ENCODE results near the gene SLC6A9. TPM values are rescaled to one million over a fixed set of nuclear protein-coding genes. Genes with fewer than 3 reads are reported as not detected.

Gene SLC6A9
- 3.6 TPM for total RNA-seq

DNA sequence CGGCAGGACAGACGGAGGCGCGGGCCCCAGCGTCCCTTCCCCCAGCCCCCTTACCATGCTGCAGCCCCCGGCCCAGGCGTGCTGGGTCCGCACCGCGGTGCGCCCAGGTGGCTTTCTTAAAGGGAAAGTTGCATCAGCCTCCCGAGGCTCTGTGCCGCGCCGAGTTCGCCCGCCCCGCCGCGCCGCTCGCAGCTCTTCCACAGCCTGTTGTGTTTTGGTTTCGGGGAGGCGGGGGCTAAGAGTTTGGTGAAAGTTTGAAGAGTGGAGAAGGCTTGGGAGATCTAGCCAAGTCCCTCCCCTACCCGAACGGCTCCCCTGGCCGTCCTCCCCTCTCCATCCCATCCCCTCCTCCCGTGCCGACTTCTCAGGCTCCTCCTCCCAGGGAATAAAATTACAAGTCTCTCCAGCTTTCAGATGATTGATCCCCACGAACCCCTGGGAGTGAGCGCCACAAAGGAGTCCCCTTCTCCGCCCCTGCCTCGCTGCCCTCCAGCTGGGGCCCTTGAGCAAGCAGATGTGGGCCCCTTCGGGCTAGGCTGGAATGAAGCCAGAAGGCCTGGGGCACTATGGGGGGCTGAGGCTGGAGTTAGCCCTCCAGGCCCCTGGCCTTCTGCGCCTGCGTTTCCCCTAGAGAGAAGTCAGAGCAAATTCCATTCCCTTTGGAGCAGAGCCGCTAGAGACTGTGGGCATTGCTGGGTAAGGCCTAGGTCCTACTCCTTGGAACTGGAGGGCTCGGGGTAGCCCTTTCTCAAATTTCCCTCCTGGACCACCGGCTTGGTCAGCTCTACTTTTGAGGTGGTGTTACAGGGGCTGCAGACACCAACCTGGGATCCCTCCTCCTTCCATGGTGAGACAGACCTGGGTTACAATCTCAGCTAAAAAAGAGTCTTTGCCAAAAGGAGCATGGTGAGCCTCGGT lies at the start of gene SLC6A9:
Gene SLC6A9 (minus strand): TSS at position 211 of the 918 bp plus-strand sequence. CDS start 7,185 bp downstream, outside the sequence.
- DNase-seq, result peak; percentile 61

DNA sequence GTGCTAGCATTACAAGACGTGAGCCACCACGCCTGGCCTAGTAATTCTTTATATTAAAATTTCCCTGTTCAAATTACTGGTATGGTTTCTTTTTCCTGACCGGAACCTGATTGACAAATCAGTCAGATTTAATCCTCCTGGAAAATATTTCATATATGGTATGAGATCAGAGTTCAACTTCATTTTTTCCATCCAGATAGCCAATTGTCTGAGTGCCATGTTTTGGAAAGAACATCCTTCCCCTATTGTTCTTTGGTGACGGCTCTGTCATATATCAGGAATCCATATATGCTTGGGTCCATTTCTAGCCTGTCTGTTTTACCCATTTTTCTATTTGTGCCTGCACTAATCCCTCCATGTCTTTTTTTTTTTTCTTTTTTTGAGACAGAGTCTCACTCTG lies 48.3 kb upstream of the SLC6A9 start:
- no peak for DNase-seq

DNA sequence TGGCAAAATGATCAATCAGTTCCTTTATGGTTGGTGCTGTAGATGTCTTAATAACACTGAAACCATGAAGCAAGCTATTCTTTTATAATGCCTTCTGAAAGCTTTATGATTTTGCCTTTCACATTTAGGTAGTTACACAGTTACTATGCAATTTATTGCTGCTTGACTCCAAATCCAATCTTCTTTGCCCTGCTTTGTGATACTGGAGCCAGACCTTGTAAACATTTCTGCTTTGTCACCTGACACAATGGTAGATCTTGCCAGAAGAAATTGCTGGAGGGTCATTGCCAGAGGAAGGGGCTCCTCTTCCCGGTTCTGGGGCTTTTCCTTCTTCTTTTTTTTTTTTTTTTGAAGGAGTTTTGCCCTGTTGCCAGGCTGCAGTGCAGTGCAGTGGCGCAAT lies 46.8 kb upstream of the SLC6A9 start:
- DNase-seq, result no peak

DNA sequence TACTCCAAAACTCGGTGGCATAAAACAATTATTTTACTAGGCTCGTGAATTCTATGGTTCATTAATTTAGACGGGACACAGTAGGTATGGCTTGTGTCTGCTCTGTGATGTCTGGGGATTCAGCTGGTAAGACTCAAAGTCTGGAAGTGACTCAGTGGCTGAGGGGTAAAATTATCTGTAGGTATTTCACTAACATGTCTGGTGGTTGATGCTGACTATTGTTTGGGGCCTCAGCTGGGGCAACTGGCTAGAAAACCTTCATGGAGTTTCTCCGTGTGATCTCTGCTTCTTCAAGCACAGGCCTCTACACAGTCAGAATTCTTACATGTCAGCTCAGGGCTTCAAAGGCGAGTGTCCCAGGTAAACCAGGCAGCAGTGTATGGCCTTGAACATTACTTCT lies 46.2 kb upstream of the SLC6A9 start:
- DNase-seq, result no peak

DNA sequence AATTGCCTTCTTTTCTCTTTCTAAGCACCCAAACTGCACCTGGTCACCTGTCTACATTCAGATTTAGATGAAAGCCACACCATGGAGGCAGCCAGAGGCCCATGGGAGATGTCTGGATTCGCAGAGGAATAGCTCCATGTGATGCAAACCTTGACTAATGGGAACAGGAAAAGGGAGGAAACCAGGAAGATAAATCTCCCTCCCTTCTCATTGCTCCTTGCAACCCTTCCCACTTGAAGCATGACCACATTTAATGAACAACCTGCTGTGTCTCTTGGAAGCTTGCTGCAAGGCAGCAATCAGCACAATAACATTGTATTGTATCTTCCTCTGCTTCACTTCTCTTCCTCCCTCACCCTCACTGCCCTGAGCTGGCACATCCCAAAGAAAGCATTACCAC lies 44.8 kb upstream of the SLC6A9 start:
- no peak for DNase-seq

DNA sequence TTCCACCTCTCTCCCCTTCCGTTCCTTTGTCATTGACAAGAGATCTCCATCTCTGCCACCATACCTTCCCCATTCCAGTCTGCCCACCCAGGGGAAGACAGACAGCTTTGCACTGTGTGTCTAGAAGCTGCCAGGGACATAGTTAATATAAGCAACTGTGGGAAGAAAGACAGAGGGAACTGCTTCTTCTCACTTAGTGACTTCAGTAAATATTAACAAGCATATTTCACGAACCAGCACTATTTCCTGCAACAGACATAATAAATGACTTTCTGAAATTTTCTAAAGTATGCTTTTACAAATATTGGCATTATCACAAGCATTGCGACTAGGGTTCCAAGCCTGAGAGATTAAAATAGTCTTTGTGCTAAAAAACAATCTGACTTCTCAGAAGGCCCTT lies 43.2 kb upstream of the SLC6A9 start:
- no peak for DNase-seq

DNA sequence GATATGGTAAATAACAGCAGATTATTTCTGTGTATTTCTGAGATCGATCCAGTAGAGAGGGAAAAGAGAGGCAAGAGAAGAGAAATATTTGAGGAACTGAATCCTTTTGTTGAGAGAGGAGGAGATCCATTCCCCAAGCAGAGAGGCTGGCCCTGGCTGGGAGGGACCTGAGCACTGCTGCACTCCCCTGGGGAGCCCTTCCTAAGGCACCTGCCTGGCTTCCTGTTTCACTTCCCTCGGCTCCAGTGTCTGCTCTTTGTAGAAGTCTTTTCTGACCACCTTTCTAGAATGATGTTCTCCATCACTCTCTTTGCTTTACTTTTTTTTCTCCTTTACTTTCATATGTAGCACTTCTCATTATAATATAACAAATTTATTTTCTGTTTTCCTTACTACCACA lies 42.3 kb upstream of the SLC6A9 start:
- DNase-seq, result no peak

DNA sequence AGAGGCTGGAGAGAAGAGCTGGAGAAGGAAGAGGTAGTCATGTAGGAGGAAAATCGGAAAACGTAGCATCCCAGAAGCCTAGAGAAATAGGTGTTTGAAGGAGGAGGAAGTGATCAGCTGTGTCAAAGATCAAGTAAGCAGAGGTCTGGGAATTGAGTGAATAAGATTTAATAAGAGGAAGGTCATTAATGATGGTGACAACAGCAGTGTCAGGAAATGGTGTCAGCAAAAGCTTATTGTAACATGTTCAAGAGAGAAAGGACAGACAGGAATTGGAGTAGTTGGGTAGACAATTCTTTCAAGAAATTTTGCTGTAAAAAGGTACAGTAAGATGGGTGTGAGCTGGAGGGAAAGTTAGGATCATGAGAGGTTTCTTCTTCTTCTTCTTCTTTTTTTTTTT lies 41.6 kb upstream of the SLC6A9 start:
- DNase-seq, result no peak

DNA sequence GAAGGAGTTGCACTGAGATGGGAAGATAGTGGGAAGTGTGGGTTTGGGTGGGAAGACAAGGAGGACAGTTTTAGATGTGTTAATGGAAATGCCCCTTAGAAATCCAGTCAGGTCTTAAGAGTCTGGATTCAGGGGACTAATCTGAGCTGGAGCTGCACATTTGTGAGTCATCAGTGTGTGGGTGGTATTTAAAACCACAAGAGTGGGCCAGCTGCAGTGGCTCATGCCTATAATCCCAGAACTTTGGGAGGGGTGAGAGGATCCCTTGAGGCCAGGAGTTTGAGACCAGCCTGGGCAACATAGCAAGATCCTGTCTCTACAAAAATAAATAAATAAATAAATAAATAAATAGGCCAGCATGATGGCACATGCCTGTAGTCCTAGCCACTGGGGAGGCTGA lies 40.9 kb upstream of the SLC6A9 start:
- DNase-seq, result no peak

DNA sequence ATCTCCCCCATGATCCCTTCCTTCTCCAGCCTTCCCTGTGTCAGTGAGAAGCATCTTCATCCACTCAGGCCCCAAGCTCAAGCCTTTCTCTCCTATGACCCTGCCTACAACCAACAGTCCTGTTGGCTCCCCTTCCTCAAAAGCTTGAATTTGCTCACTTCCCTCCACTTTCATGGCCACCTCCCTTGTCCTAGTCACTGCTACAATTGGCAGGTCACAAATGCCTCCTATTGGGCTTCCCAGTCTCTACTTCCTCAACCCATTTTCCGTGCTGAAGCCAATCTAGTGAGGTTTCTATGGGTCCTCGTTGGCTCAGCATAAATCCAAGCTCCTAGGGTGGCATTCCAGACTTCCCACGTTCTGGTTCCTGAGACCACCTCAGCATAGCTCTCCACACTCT lies 40.2 kb upstream of the SLC6A9 start:
- DNase-seq, result no peak

DNA sequence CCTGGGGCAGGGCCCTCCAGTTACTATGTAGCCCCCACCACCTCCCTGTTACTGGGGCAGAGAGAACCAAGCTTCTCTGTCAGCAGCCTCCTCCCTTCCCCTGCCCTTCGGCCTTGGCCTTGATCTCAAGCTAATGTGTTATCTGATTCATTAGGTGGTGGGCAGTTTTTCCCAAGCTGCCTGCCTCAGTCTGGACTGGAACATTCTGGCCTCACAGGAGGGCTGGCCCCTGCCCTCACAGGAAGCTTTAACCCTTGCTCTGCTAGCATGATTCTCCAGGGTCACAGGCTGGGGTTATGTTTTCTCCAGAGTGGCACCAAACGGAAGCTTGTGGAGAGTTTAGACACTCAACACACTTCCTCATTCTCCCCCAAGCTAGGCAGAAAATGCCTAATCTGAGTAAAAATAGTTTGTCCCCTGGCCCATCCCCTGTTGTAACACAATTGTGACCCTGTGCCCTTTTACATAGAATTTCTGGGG lies 37.2 kb upstream of the SLC6A9 start:
- no peak for DNase-seq

DNA sequence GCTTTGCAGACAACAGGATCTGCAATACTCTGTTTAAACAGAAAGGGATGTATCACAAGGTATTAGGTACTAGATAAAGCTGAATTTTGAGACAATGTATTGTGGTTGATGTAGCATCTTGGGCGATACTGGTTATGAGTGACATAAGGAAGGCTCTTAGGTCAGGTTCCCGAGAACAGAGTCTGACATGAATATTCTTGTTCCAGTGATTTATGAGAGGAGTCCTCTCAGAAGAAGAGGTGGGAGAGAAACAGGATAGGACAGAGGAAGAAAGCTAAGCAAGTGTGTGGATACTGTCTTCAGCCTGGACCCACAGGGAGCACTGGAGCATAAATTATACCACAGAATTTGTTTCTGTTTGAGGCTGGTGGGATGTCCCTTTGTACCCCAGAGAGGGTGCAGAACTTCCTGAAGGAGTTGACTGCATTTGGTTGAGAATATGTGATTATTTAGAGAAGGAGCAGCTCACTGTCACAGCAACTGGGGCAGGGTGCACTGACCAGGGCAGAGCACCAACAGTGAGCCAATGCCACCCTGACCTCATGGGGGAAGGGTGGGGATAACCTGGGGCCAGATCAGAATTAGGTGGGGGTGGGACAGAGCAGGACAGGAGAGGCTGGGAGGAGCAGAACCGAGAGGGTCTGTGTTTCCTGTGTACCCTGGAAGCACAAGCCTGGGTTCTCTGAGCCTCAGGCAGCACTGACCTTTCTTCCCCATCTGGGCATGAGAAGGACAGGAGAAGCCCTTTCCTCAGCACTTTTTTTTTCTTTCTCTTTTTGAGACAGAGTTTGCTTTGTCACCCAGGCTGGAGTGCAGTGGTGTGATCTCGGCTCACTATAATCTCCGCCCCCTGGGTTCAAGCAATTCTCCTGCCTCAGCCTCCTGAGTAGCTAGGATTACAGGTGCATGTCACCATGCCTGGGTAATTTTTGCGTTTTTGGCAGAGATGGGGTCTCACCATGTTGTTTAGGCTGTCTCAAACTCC lies 36.3 kb upstream of the SLC6A9 start:
- no peak for DNase-seq

DNA sequence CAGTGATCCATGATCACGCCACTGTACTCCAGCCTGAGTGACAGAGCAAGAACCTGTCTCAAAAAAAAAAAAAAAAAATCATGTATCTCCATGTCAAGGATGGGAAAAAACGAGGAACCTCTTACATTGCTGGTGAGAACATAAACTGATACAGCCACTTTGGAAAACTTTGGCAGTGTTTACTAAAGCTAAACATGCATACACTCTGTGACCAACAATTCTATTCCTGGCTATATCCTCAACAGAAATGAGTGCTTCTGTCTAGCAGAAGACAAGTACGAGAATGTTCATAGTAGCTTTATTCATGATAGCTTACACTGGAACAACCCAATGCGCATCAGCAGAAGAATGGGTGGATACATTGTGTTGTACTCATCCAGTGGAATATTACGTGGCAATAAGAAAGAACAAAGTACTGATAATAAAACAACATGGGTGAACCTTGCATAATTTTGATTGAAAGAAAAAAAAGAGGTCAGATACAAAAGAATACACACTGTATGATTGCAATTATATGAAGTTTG lies 31.5 kb upstream of the SLC6A9 start:
- DNase-seq, result no peak

DNA sequence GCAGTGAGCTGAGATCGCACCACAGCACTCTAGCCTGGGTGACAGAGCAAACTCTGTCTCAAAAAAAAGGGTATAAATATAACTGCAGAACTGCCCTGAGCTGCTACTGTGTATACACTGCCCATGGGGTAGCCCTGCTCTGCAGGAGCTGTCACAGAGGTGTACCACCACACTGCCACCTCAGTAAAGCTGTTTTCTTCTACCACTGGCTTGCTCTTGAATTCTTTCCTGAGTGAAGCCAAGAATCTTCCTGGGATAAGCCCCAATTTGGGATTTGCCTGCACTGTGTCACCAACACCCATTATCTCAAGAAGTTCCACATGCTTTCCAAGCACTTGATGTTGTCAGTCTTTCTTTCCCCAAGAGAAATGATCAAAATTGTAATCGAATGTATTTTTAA lies 30.6 kb upstream of the SLC6A9 start:
- no peak for DNase-seq

DNA sequence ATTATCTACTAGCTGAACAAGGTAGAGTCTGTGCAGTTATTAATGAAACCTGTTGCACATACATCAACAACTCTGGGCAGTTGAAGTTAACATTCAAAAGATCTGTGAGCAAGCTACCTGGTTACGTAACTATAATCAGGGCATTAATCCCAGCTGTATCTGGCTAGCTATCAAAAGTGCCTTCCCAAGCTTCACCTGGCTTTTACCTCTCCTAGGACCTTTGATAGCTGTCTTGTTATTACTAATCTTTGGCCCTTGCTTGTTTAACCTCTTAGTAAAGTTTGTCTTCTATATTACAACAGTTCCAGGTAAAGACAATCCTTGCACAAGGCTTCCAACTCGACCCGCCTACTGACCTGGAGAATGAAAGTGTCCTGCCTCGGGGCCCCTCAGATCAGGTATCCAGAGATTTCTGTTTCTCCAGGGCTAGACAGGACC lies 29.6 kb upstream of the SLC6A9 start:
- no peak for DNase-seq

DNA sequence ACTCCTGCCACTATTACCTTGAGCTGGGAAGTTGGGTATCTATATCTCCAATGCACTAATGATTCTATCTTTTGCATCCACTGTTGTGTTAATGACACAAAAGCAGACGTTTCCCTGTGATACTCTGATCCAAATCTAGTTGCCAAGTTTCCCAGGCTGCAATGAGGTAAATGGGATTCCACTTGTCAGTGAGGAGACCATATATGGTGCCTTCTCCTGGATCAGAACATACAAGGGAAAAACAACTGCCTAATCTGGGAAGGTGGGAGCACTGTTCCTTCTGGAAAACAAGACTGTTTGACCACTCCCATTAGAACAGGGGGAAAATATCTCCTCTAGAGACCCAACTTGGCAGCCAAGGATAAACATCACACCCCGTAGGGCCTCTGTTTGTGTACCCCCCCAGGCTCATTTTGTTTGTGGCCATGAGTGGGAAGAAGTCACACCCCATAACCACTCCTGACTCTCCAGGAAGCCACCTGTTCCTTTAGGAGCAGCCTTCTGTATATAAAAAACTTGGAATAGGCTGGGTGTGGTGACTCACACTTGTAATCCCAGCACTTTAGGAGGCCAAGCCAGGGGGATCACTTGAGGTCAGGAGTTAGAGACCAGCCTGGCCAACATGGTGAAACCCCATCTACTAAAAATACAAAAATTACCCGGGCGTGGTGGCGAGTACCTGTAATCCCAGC lies 28.5 kb upstream of the SLC6A9 start:
- DNase-seq, result no peak

DNA sequence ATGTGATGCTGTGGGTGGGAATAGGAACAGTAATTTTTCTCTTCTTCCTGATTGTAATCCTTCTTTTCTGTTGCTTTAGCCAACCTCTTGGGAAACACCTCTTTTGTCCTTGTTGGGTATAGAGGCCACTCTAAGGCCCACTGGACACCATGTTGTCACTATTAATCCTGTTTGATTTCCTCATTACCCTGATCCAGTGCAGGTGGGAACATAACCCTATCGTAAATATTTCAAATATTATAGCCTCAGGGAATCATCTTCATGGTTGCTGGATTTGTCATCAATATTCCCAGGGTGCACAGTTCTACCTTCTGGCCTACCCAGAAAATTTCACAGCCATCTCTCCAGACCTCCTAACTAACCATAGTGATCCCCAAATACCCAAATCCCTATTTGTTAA lies 27.9 kb upstream of the SLC6A9 start:
- DNase-seq, result no peak

DNA sequence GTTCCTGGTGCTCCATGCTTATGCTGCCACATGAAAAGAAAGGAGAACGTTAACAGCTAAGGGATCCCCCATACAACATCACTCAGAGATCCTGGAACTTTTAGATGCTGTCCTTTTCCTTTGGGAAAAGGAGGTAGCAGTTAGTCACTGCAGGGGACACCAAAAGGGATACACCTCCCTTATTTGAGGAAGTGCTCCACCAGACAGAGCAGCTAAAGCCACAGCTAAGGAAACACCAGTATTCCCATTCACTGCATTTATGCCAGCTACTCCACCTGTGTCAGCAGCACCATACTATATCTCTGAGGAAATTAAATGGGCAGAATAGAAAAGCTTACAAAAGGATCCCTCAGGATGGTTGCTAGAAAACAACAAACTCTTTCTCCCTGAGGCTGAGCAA lies 26.0 kb upstream of the SLC6A9 start:
- no peak for DNase-seq

DNA sequence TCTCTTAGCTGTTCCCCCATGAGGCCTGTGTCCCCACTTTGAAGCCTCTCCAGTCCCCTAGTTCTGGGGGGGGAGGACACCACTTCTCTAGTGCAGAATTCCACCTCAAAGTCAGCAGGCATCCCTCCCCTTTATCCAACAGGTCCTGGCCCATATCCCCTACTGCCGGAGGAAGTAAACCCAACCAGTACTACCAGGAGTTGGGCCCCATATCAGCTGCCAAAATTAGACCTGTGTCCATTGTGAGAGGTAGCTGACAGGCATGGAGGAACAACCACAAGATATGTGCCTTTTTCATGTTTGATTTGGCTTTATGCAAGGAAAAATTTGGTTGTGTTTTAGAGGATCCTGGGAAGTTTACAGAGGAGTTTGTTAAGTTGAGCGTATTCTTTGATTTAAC lies 22.1 kb upstream of the SLC6A9 start:
- DNase-seq, result no peak

DNA sequence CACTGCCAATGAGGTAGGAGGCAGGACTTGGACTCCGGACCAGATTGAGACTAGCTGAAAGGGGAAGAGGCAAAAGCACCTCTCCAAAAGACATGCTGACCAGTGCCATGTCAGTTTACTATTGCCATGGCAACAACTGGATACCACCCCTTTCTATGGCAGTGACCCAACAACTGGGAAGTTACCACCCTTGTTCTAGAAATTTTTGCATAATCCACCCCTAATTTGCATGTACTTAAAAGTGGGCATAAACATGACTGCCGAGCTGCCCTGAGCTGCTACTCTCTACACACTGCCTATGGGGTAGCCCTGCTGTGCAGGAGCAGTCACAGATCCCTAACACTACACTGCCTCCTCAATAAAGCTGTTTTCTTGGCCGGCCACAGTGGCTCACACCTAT lies 19.0 kb upstream of the SLC6A9 start:
- no peak for DNase-seq

DNA sequence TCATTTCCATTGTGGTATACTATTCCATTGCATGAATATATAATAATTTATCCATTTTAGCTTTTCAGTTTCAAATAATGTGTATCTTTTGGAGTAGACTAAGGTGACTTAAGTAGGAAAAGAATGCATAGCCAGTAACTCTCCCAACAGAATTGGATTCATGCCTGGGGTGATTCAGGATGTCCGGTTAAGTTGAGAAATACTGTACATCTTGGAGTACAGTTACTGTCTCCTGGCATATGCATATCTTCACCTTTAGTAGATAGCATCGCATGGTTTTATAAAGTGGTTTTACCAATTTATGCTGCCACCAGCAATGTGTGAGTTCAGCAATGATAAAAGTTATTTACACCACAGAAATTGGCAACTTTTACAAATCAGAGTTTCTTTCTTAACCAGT lies 18.6 kb upstream of the SLC6A9 start:
- DNase-seq, result no peak
